IMR-90 (cell line): ENCODE measurements around the gene MTAP. TPM values are rescaled to one million over a fixed set of nuclear protein-coding genes. Genes with fewer than 3 reads are reported as not detected.
A peak's percentile ranks its signal among the peaks of the same experiment; 100 is the strongest.

Experiments
- ATAC-seq: fragments of 200-7000 bp; cut with Tn5 transposase; 2 replicates; pipeline ENCODE4 v1.9.1; 2020; ENCODE audit warnings: low read depth, mild to moderate bottlenecking, moderate library complexity
- BruUV-seq: library from RNA; stranded (reverse); fragments of 400-500 nt; replicated peaks from 2 replicates; lab custom pipeline; 2021; lab: Mats Ljungman, UMichigan
- CTCF ChIA-PET: fragments of 300-600 bp; formaldehyde crosslinking; extraction: SDS; loops from one replicate; lab custom pipeline; 2021; ENCODE audit warnings: antibody characterized with exemption; lab: Yijun Ruan, JAX
- POLR2A ChIA-PET: fragments of 300-600 bp; sonication (Branson Sonifier 250); formaldehyde crosslinking; loops from one replicate; lab custom pipeline; 2022; ENCODE audit warnings: antibody characterized with exemption; ENCODE audit not compliant: unreplicated experiment; lab: Charles Lee
- DNase-seq: peaks from one replicate; pipeline ENCODE4 v3.0.0; 2013
- H2AFZ ChIP-seq: replicated peaks from 2 replicates; pipeline ENCODE3; 2013; ENCODE audit warnings: low read length, mild to moderate bottlenecking; ENCODE audit not compliant: poor library complexity
- H2AK5ac ChIP-seq: 2 replicates; pipeline ENCODE4 v1.6.1; 2013; ENCODE audit warnings: low read depth, low read length, inconsistent platforms
- H2AK9ac ChIP-seq: replicated peaks from 2 replicates; pipeline ENCODE3; 2013; ENCODE audit warnings: mild to moderate bottlenecking, low read depth, low read length, moderate library complexity; ENCODE audit not compliant: poor library complexity
- H2BK120ac ChIP-seq: 2 replicates; pipeline ENCODE4 v1.6.1; 2013; ENCODE audit warnings: low read depth, low read length, inconsistent platforms
- H2BK15ac ChIP-seq: 3 replicates; pipeline ENCODE4 v1.6.1; 2013; ENCODE audit warnings: low read depth, low read length, inconsistent platforms
- H2BK20ac ChIP-seq: 2 replicates; pipeline ENCODE4 v1.6.1; 2013; ENCODE audit warnings: low read depth, mild to moderate bottlenecking, inconsistent platforms, low read length, moderate library complexity
- H2BK5ac ChIP-seq: 2 replicates; pipeline ENCODE4 v1.6.1; 2013; ENCODE audit warnings: mild to moderate bottlenecking, low read depth, low read length, inconsistent platforms; ENCODE audit not compliant: poor library complexity, severe bottlenecking
- H3K14ac ChIP-seq: replicated peaks from 2 replicates; pipeline ENCODE4 v1.6.1; 2013; ENCODE audit warnings: low read depth, low read length, inconsistent platforms
- H3K18ac ChIP-seq: 2 replicates; pipeline ENCODE4 v1.6.1; 2013; ENCODE audit warnings: low read depth, low read length, control low read depth
- H3K23ac ChIP-seq: 2 replicates; pipeline ENCODE4 v1.6.1; 2013; ENCODE audit warnings: low read depth, low read length, inconsistent platforms
- H3K27ac ChIP-seq: 2 replicates; pipeline ENCODE4 v1.5.1; 2013; ENCODE audit warnings: mild to moderate bottlenecking, control low read depth, low read length; ENCODE audit not compliant: insufficient read depth
- H3K27me3 ChIP-seq: 2 replicates; pipeline ENCODE4 v1.6.1; 2013; ENCODE audit warnings: low read length; ENCODE audit not compliant: control insufficient read depth, insufficient read depth
- H3K36me3 ChIP-seq: 2 replicates; pipeline ENCODE4 v1.6.1; 2013; ENCODE audit warnings: low read length, mixed read lengths; ENCODE audit not compliant: control insufficient read depth, insufficient read depth
- H3K4ac ChIP-seq: 2 replicates; pipeline ENCODE4 v1.6.1; 2013; ENCODE audit warnings: low read depth, low read length, inconsistent platforms
- H3K4me1 ChIP-seq: 2 replicates; pipeline ENCODE4 v1.6.1; 2013; ENCODE audit warnings: low read length, mixed read lengths; ENCODE audit not compliant: control insufficient read depth, insufficient read depth
- H3K4me2 ChIP-seq: 2 replicates; pipeline ENCODE4 v1.6.1; 2013; ENCODE audit warnings: low read depth, mild to moderate bottlenecking, control low read depth, low read length, moderate library complexity
- H3K4me3 ChIP-seq: 2 replicates; pipeline ENCODE4 v1.5.1; 2013; ENCODE audit warnings: low read depth, mild to moderate bottlenecking, control low read depth, low read length, moderate library complexity; ENCODE audit not compliant: insufficient read depth
- H3K56ac ChIP-seq: 2 replicates; pipeline ENCODE4 v1.6.1; 2013; ENCODE audit warnings: low read length, inconsistent platforms; ENCODE audit not compliant: insufficient read depth; ENCODE audit errors: extremely low read depth
- H3K79me1 ChIP-seq, 2 experiments: 2 replicates each; pipeline ENCODE4 v1.6.1; 2013; ENCODE audit warnings: low read length in 2 of 2, inconsistent platforms in 1 of 2, low read depth in 1 of 2
- H3K9ac ChIP-seq: 2 replicates; pipeline ENCODE4 v1.6.1; 2013; ENCODE audit warnings: low read depth, low read length, control low read depth
- H3K9me1 ChIP-seq: 2 replicates; pipeline ENCODE4 v1.6.1; 2013; ENCODE audit warnings: low read length, inconsistent platforms; ENCODE audit not compliant: insufficient read depth
- H3K9me3 ChIP-seq: 2 replicates; pipeline ENCODE4 v1.6.1; 2013; ENCODE audit warnings: low read length; ENCODE audit not compliant: control insufficient read depth, insufficient read depth
- H4K20me1 ChIP-seq: 2 replicates; pipeline ENCODE4 v1.6.1; 2013; ENCODE audit warnings: low read length, inconsistent platforms; ENCODE audit not compliant: insufficient read depth
- H4K5ac ChIP-seq: 2 replicates; pipeline ENCODE4 v1.6.1; 2013; ENCODE audit warnings: mild to moderate bottlenecking, low read depth, low read length, control low read depth
- H4K8ac ChIP-seq, 2 experiments: 2 replicates each; pipeline ENCODE4 v1.6.1; 2013; ENCODE audit warnings: low read depth in 2 of 2, low read length in 2 of 2, control low read depth in 1 of 2, inconsistent platforms in 1 of 2
- H4K91ac ChIP-seq: 2 replicates; pipeline ENCODE4 v1.6.1; 2013; ENCODE audit warnings: low read depth, low read length, inconsistent platforms; ENCODE audit not compliant: insufficient read depth
- BHLHE40 ChIP-seq: fragments of 150-350 bp; IDR thresholded peaks from 2 replicates; pipeline ENCODE4 v1.6.1; 2016; ENCODE audit warnings: mild to moderate bottlenecking, low read depth, low read length
- CEBPB ChIP-seq: IDR thresholded peaks from 2 replicates; pipeline ENCODE4 v1.6.1; 2012; ENCODE audit warnings: low read depth, low read length, improper control_type of control experiment
- CHD1 ChIP-seq: IDR thresholded peaks from 2 replicates; pipeline ENCODE4 v1.6.1; 2012; ENCODE audit warnings: low read depth, low read length, improper control_type of control experiment
- FOS ChIP-seq: fragments of 150-350 bp; IDR thresholded peaks from 2 replicates; pipeline ENCODE4 v1.6.1; 2016; ENCODE audit warnings: low read depth, low read length
- MAFK ChIP-seq: IDR thresholded peaks from 2 replicates; pipeline ENCODE4 v1.6.1; 2012; ENCODE audit warnings: low read depth, low read length, improper control_type of control experiment
- MAZ ChIP-seq: IDR thresholded peaks from 2 replicates; pipeline ENCODE4 v1.6.1; 2012; ENCODE audit warnings: low read depth, mild to moderate bottlenecking, low read length, improper control_type of control experiment, moderate library complexity, borderline replicate concordance
- MXI1 ChIP-seq: IDR thresholded peaks from 2 replicates; pipeline ENCODE4 v1.6.1; 2012; ENCODE audit warnings: low read depth, mild to moderate bottlenecking, low read length, moderate library complexity, borderline replicate concordance
- POLR2A ChIP-seq: IDR thresholded peaks from 2 replicates; pipeline ENCODE4 v1.6.1; 2012; ENCODE audit warnings: mild to moderate bottlenecking, low read depth, low read length
- RAD21 ChIP-seq: IDR thresholded peaks from 2 replicates; pipeline ENCODE4 v1.6.1; 2012; ENCODE audit warnings: low read length, improper control_type of control experiment
- RCOR1 ChIP-seq: IDR thresholded peaks from 2 replicates; pipeline ENCODE4 v1.6.1; 2012; ENCODE audit warnings: mild to moderate bottlenecking, low read length, improper control_type of control experiment; ENCODE audit not compliant: insufficient replicate concordance
- RFX5 ChIP-seq: IDR thresholded peaks from 2 replicates; pipeline ENCODE4 v1.8.0; 2012; ENCODE audit warnings: low read depth, mild to moderate bottlenecking, low read length, moderate library complexity
- SMC3 ChIP-seq: fragments of 150-350 bp; IDR thresholded peaks from 2 replicates; pipeline ENCODE4 v1.6.1; 2016; ENCODE audit warnings: low read depth, mild to moderate bottlenecking, antibody characterized with exemption, low read length, moderate library complexity
- WGBS, 2 experiments: methylation state at CpG; one replicate each; pipeline versions ENCODE4 v1.1.5 to v1.1.7; 2013; ENCODE audit warnings: missing lambda C conversion rate in 2 of 2; ENCODE audit not compliant: insufficient read length in 1 of 2; ENCODE audit errors: extremely low coverage in 2 of 2; 5-methylcytosine and 5-hydroxymethylcytosine counted together
- dilution Hi-C: fragments of 300-500 bp; cut with HindIII; formaldehyde crosslinking; loops from one replicate; pipeline ENCODE4 v1.14.3; 2018; ENCODE audit warnings: low sequenced_read_pairs; ENCODE audit not compliant: unreplicated experiment
- in situ Hi-C: fragments of 300-500 bp; cut with MboI; formaldehyde crosslinking; loops from 3 replicates; pipeline ENCODE4 v1.14.3; 2019; ENCODE audit warnings: low sequenced_read_pairs, inconsistent platforms, mixed read lengths
- intact Hi-C: fragments of 100-400 bp; cut with micrococcal nuclease; formaldehyde crosslinking; loops from 2 replicates; pipeline ENCODE4 v1.10.0; 2022
- polyA plus RNA-seq, 3 experiments: library from polyadenylated mRNA; depleted of rRNA; stranded (reverse); fragments of >200 nt; gene quantifications; 2 replicates each; pipeline ENCODE4 v1.2.3, GENCODE V29; 2012; ENCODE audit warnings: low replicate concordance in 1 of 3
- total RNA-seq: library from RNA; depleted of rRNA; stranded (reverse); fragments of >200 nt; gene quantifications from 2 replicates; pipeline ENCODE4 v1.2.3, GENCODE V29; 2012
- TF ChIP-seq, protein P1 (sequence below): fragments of 150-350 bp; IDR thresholded peaks from 2 replicates; pipeline ENCODE4 v1.6.1; 2016; ENCODE audit warnings: low read depth, mild to moderate bottlenecking, low read length, moderate library complexity, borderline replicate concordance
- TF ChIP-seq, protein P2 (sequence below): conservative IDR thresholded peaks from 2 replicates; pipeline ENCODE4 v1.5.1; 2012; ENCODE audit warnings: mild to moderate bottlenecking, low read depth, low read length, improper control_type of control experiment
- TF ChIP-seq, protein P3 (sequence below): fragments of 150-350 bp; IDR thresholded peaks from 2 replicates; pipeline ENCODE4 v1.6.1; 2017; ENCODE audit warnings: mild to moderate bottlenecking, antibody characterized with exemption, low read length, low read depth

The MTAP gene
- total and polyA plus RNA-seq, 2 of the 4 experiments (the other 2 are of a cell fraction): 15.7 to 50.9 TPM

DNA sequence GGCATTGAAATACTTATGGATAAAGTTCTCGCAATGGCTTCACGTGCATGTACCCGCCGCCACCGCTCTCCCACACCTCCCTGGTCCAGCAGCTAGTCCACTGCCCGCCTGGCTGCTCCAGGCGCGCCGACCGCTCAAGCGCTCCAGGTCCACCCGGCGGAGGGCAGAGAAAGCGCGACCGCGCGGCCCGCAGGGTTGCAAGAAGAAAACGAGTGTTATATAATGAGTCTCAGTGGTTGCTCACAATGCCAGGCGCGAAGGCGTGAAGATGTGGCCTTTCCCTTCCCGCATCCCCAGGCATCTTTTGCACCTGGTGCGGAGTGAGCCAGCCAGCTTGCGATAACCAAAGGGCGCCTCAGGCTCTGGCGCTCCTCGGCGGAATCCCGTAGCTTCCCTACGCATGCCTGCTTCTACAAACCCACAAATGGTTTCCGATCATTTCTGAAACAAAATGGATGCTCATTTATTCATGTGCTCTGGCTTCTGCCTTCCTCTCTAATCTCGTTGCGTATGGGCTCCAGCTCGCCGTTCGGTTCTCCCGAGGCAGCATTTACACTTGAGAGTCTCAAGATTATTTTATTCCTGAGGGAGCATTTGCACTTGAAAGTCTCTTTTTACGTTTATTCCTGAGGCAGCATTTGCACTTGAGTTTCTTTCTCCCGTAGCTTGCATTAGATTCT, 166.0 kb downstream of the MTAP start:
- BruUV-seq: no TSS peak
- Histone ChIP-seq H3K9me3 (peaks cover 12% of the 10 kb centered on the region; the same call in 1 of the 2 replicates), H3K9me1 (no peaks in the 10 kb centered on the region), H2AK9ac (no peak overlapping the region), H3K9ac (no peak overlapping the region), H2BK120ac (no peak overlapping the region), H3K23ac (peak overlapping the region; percentile 26; the same call in 1 of the 2 replicates), H3K56ac (no peak overlapping the region), H4K20me1 (no peaks in the 10 kb centered on the region), H3K18ac (no peak overlapping the region), H4K91ac (no peak overlapping the region), H4K8ac (no peak overlapping the region), H2BK5ac (no peak overlapping the region), H3K4me1 (peaks cover 4% of the 10 kb centered on the region), H2AK5ac (no peak overlapping the region), H4K5ac (no peak overlapping the region), H3K27ac (no peak overlapping the region), H3K4me3 (peak overlapping the region; percentile 38), H2BK15ac (no peak overlapping the region), H2AFZ (peak overlapping the region; percentile 60), H3K27me3 (peaks cover 49% of the 10 kb centered on the region), H3K79me1 (no peaks in the 10 kb centered on the region), H2BK20ac (no peak overlapping the region), H3K36me3 (peaks cover 11% of the 10 kb centered on the region; the same call in 1 of the 2 replicates), H3K4me2 (peak overlapping the region; percentile 96), H3K14ac (no peak overlapping the region), H3K4ac (no peak overlapping the region)
- in situ Hi-C loops: loop anchor here (10.0 kb wide), 1 partner anchor 154 kb away; no protein-coding TSS in a partner anchor
- dilution Hi-C loops: no loop called here
- DNase-seq: no peak
- WGBS, 2 experiments: 11% methylated on average over 16 of the region's 41 CpGs; no CpG with 5 or more reads in 1 of the 2 experiments
- POLR2A ChIA-PET: no interaction called here
- CTCF ChIA-PET: interaction anchor here (1.2 kb wide), 1 partner anchor 155 kb away, joined by 4 read pairs; no protein-coding TSS in a partner anchor
- ATAC-seq: peak; percentile 43
- intact Hi-C loops: loop anchor here (5.0 kb wide), 1 partner anchor 136 kb away; no protein-coding TSS in a partner anchor
- TF ChIP-seq MAZ (no peak), MAFK (no peak), MXI1 (no peak), POLR2A (no peak), SMC3 (no peak), CEBPB (no peak), CHD1 (no peak), BHLHE40 (no peak), RCOR1 (no peak), RFX5 (no peak), FOS (no peak), RAD21 (no peak)
- TF ChIP-seq, protein P1, sequence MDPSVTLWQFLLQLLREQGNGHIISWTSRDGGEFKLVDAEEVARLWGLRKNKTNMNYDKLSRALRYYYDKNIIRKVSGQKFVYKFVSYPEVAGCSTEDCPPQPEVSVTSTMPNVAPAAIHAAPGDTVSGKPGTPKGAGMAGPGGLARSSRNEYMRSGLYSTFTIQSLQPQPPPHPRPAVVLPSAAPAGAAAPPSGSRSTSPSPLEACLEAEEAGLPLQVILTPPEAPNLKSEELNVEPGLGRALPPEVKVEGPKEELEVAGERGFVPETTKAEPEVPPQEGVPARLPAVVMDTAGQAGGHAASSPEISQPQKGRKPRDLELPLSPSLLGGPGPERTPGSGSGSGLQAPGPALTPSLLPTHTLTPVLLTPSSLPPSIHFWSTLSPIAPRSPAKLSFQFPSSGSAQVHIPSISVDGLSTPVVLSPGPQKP: no peak
- TF ChIP-seq, protein P2, sequence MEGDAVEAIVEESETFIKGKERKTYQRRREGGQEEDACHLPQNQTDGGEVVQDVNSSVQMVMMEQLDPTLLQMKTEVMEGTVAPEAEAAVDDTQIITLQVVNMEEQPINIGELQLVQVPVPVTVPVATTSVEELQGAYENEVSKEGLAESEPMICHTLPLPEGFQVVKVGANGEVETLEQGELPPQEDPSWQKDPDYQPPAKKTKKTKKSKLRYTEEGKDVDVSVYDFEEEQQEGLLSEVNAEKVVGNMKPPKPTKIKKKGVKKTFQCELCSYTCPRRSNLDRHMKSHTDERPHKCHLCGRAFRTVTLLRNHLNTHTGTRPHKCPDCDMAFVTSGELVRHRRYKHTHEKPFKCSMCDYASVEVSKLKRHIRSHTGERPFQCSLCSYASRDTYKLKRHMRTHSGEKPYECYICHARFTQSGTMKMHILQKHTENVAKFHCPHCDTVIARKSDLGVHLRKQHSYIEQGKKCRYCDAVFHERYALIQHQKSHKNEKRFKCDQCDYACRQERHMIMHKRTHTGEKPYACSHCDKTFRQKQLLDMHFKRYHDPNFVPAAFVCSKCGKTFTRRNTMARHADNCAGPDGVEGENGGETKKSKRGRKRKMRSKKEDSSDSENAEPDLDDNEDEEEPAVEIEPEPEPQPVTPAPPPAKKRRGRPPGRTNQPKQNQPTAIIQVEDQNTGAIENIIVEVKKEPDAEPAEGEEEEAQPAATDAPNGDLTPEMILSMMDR: no peak
- TF ChIP-seq, protein P3, sequence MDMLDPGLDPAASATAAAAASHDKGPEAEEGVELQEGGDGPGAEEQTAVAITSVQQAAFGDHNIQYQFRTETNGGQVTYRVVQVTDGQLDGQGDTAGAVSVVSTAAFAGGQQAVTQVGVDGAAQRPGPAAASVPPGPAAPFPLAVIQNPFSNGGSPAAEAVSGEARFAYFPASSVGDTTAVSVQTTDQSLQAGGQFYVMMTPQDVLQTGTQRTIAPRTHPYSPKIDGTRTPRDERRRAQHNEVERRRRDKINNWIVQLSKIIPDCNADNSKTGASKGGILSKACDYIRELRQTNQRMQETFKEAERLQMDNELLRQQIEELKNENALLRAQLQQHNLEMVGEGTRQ: no peak
